Measurements from ENCODE around the gene GPC6. TPM values are rescaled to one million over a fixed set of nuclear protein-coding genes. Genes with fewer than 3 reads are reported as not detected.

Gene GPC6
- total and polyA plus RNA-seq, 2 donors (not counting 1 experiment from before 2014, with no cell fraction given), result not detected

DNA sequence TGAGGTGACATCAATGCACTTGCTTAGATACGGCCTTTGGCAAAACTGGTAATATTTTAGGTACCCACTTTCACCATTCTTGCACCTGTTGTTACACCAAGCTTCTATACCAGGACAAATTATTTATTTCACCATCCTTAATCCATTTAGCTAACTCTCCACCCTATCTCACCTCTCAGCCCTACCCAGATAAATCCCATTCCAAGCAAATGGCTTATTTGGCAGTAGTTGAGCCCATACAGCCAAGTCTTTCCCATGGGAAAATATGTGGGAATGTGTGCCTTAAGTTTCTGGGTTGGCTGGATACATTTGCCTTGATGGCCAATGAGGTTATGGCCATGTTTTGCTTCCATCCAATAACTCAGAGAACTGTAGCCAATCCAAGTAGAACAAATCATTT lies 551.9 kb downstream of the GPC6 start:
- H4K20me1 ChIP-seq (ENCODE audit: control insufficient read depth, insufficient read depth, low read length, poor library complexity, severe bottlenecking), result no peaks in the 10 kb centered on the region
- H3K27me3 ChIP-seq (replicated peaks in 1 of 4; ENCODE audit: control extremely low read depth in 1 of 4, control insufficient read depth in 3 of 4, insufficient read depth in 4 of 4, low read length in 3 of 4), result no peaks in the 10 kb centered on the region
- TF ChIP-seq, protein P1, sequence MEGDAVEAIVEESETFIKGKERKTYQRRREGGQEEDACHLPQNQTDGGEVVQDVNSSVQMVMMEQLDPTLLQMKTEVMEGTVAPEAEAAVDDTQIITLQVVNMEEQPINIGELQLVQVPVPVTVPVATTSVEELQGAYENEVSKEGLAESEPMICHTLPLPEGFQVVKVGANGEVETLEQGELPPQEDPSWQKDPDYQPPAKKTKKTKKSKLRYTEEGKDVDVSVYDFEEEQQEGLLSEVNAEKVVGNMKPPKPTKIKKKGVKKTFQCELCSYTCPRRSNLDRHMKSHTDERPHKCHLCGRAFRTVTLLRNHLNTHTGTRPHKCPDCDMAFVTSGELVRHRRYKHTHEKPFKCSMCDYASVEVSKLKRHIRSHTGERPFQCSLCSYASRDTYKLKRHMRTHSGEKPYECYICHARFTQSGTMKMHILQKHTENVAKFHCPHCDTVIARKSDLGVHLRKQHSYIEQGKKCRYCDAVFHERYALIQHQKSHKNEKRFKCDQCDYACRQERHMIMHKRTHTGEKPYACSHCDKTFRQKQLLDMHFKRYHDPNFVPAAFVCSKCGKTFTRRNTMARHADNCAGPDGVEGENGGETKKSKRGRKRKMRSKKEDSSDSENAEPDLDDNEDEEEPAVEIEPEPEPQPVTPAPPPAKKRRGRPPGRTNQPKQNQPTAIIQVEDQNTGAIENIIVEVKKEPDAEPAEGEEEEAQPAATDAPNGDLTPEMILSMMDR (IDR thresholded peaks at IDR 0.05), result no peak
- TF ChIP-seq EZH2 (IDR thresholded peaks at IDR 0.05; ENCODE audit: borderline replicate concordance, insufficient read depth, low read depth, low read length, poor library complexity, severe bottlenecking), result no peak
- H3K9me3 ChIP-seq (ENCODE audit: control extremely low read depth in 1 of 3, control insufficient read depth in 2 of 3, insufficient read depth in 1 of 3, low read length in 2 of 3), result no peaks in the 10 kb centered on the region
- ChIA-PET POLR2A (no interaction called here), CTCF (no interaction called here)
- intact Hi-C loops (cut with micrococcal nuclease), result no loop called here
- Mint-ChIP-seq H3K9me3 (ENCODE audit: insufficient read depth) (no peaks in the 10 kb centered on the region), H3K4me3 (no peak overlapping the region), H3K4me1 (no peaks in the 10 kb centered on the region), H3K27me3 (no peaks in the 10 kb centered on the region), H3K27ac (no peak overlapping the region)
- DNase-seq, result no peak
- H3K4me1 ChIP-seq (ENCODE audit: control insufficient read depth in 2 of 2, insufficient read depth in 2 of 2, low read length in 2 of 2), result no peaks in the 10 kb centered on the region
- H2AFZ ChIP-seq (ENCODE audit: insufficient read depth, low read depth, low read length, poor library complexity, severe bottlenecking), result no peak overlapping the region
- no peak overlapping the region for H3K27ac ChIP-seq (ENCODE audit: low read length in 2 of 2)
- no peak overlapping the region for H3K9ac ChIP-seq (ENCODE audit: low read length)
- no peaks in the 10 kb centered on the region for H3K36me3 ChIP-seq (replicated peaks in 1 of 2; ENCODE audit: control extremely low read depth in 1 of 2, control insufficient read depth in 1 of 2, extremely low read depth in 1 of 2, insufficient read depth in 2 of 2, low read length in 1 of 2)
- no peak overlapping the region for H3K4me3 ChIP-seq (ENCODE audit: control extremely low read depth in 1 of 5, extremely low read depth in 1 of 5, insufficient read depth in 1 of 5, low read depth in 2 of 5, low read length in 4 of 5)
- no peak overlapping the region for H3K4me2 ChIP-seq (replicated peaks; ENCODE audit: low read depth, low read length, poor library complexity, severe bottlenecking)
- ATAC-seq (ENCODE audit: low read depth), result no peak
- no peaks in the 10 kb centered on the region for H3K79me2 ChIP-seq (ENCODE audit: control insufficient read depth, insufficient read depth, low read length)
- 100% methylated on average over 1 of the region's 1 CpG for WGBS (ENCODE audit: insufficient coverage)

DNA sequence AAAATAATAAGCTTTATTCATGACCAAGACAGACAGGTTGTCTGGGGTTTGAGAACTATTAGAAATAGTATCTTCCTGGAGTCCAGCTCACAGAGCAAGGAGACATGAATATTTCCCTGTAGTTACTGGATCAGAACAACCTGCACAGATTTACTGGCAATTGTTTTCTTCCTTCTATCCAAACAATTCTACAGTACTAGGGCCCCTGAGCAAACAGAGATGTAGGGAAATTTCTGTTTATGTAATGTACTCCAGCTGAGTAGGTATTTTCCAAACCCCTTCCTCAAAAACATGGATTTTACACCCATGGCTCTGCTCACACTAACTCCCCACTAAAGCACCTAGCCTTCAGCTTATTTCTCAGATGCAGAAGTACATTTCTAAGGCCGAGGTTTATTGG lies 557.6 kb downstream of the GPC6 start:
- no peaks in the 10 kb centered on the region for H3K27me3 ChIP-seq (replicated peaks in 1 of 4; ENCODE audit: control extremely low read depth in 1 of 4, control insufficient read depth in 3 of 4, insufficient read depth in 4 of 4, low read length in 3 of 4)
- ChIA-PET POLR2A (no interaction called here), CTCF (no interaction called here)
- H3K4me1 ChIP-seq (ENCODE audit: control insufficient read depth in 2 of 2, insufficient read depth in 2 of 2, low read length in 2 of 2), result no peaks in the 10 kb centered on the region
- H3K36me3 ChIP-seq (replicated peaks in 1 of 2; ENCODE audit: control extremely low read depth in 1 of 2, control insufficient read depth in 1 of 2, extremely low read depth in 1 of 2, insufficient read depth in 2 of 2, low read length in 1 of 2), result no peaks in the 10 kb centered on the region
- H3K27ac Mint-ChIP-seq, result no peak overlapping the region
- H4K20me1 ChIP-seq (ENCODE audit: control insufficient read depth, insufficient read depth, low read length, poor library complexity, severe bottlenecking), result no peaks in the 10 kb centered on the region
- no peak for DNase-seq
- no peak overlapping the region for H3K4me3 Mint-ChIP-seq
- no peak for ATAC-seq (ENCODE audit: low read depth)
- intact Hi-C loops (cut with micrococcal nuclease), result no loop called here
- H3K4me2 ChIP-seq (replicated peaks; ENCODE audit: low read depth, low read length, poor library complexity, severe bottlenecking), result no peak overlapping the region
- no CpG with 5 or more reads among the region's 1 CpG for WGBS (ENCODE audit: insufficient coverage)
- peaks cover 0 to 2% (median 0%) of the 10 kb centered on the region in 3 donors for H3K9me3 ChIP-seq (ENCODE audit: control extremely low read depth in 1 of 3, control insufficient read depth in 2 of 3, insufficient read depth in 1 of 3, low read length in 2 of 3)
- no peaks in the 10 kb centered on the region for H3K27me3 Mint-ChIP-seq
- H2AFZ ChIP-seq (ENCODE audit: insufficient read depth, low read depth, low read length, poor library complexity, severe bottlenecking), result no peak overlapping the region
- H3K9ac ChIP-seq (ENCODE audit: low read length), result no peak overlapping the region
- H3K79me2 ChIP-seq (ENCODE audit: control insufficient read depth, insufficient read depth, low read length), result no peaks in the 10 kb centered on the region
- no peaks in the 10 kb centered on the region for H3K4me1 Mint-ChIP-seq
- no peak overlapping the region for H3K4me3 ChIP-seq (ENCODE audit: control extremely low read depth in 1 of 5, extremely low read depth in 1 of 5, insufficient read depth in 1 of 5, low read depth in 2 of 5, low read length in 4 of 5)
- H3K27ac ChIP-seq (ENCODE audit: low read length in 2 of 2), result no peak overlapping the region
- TF ChIP-seq EZH2 (IDR thresholded peaks at IDR 0.05; ENCODE audit: borderline replicate concordance, insufficient read depth, low read depth, low read length, poor library complexity, severe bottlenecking), result no peak
- TF ChIP-seq, protein P1 (IDR thresholded peaks at IDR 0.05), result no peak
- H3K9me3 Mint-ChIP-seq (ENCODE audit: insufficient read depth), result no peaks in the 10 kb centered on the region

Measured in B cell (primary cell).